Measurements from ENCODE around the gene NR4A1. TPM values are rescaled to one million over a fixed set of nuclear protein-coding genes. Genes with fewer than 3 reads are reported as not detected.
A peak's percentile ranks its signal among the peaks of the same experiment; 100 is the strongest.

Gene NR4A1
- total RNA-seq, 1 donor from 2014 or later: 4.3 TPM

GRCh38 chr12:52049688-52050087, 1.6 kb upstream of the NR4A1 start:
- no peak overlapping the region for H3K4me3 ChIP-seq (ENCODE audit: low read depth, low read length)
- no peak for DNase-seq (ENCODE audit: low read depth)
- TF ChIP-seq CTCF (conservative IDR thresholded peaks at IDR 0.05; ENCODE audit: low read depth, low read length): no peak

GRCh38 chr12:52050116-52050757, 1.0 kb upstream of the NR4A1 start:
- H3K4me3 ChIP-seq (ENCODE audit: low read depth, low read length): peak overlapping the region; percentile 59
- DNase-seq (ENCODE audit: low read depth): no peak
- TF ChIP-seq CTCF (conservative IDR thresholded peaks at IDR 0.05; ENCODE audit: low read depth, low read length): peak; percentile 3

GRCh38 chr12:52052468-52053186, 1.4 kb downstream of the NR4A1 start:
- no peak for DNase-seq (ENCODE audit: low read depth)
- peak overlapping the region; percentile 59 for H3K4me3 ChIP-seq (ENCODE audit: low read depth, low read length)
- no peak for TF ChIP-seq CTCF (conservative IDR thresholded peaks at IDR 0.05; ENCODE audit: low read depth, low read length)

GRCh38 chr12:52053536-52054209, 2.4 kb downstream of the NR4A1 start:
- no peak for TF ChIP-seq CTCF (conservative IDR thresholded peaks at IDR 0.05; ENCODE audit: low read depth, low read length)
- no peak overlapping the region for H3K4me3 ChIP-seq (ENCODE audit: low read depth, low read length)
- DNase-seq (ENCODE audit: low read depth): no peak

- no peak for DNase-seq (ENCODE audit: low read depth)
- no peak overlapping the region for H3K4me3 ChIP-seq (ENCODE audit: low read depth, low read length)
- no peak for TF ChIP-seq CTCF (conservative IDR thresholded peaks at IDR 0.05; ENCODE audit: low read depth, low read length)
These were observed 3.1 kb downstream of the NR4A1 start for GRCh38 chr12:52054231-52054832.

- no peak for DNase-seq (ENCODE audit: low read depth)
- no peak overlapping the region for H3K4me3 ChIP-seq (ENCODE audit: low read depth, low read length)
- no peak for TF ChIP-seq CTCF (conservative IDR thresholded peaks at IDR 0.05; ENCODE audit: low read depth, low read length)
These were observed 3.8 kb downstream of the NR4A1 start for GRCh38 chr12:52054833-52055730.

Data from epithelial cell of proximal tubule (primary cell).